RWPE2 (cell line): Measurements from ENCODE around the gene SGMS1.
"Not testable (repeated sequence)": the region's sequence is repeated elsewhere in the genome, so short reads cannot be mapped to it uniquely, and the experiment has no call there.

Source experiments
- ATAC-seq: fragments of 200-7000 bp; cut with Tn5 transposase; 3 replicates; pipeline ENCODE4 v1.9.1; 2021; ENCODE audit warnings: low read depth
- DNase-seq: peaks from one replicate; pipeline ENCODE4 v3.0.0-alpha.2; 2020; ENCODE audit warnings: low spot score
- H3K27ac ChIP-seq: fragments of 450-650 bp; 2 replicates; pipeline ENCODE4 v1.5.1; 2017; ENCODE audit warnings: mild to moderate bottlenecking; ENCODE audit not compliant: poor library complexity, severe bottlenecking
- H3K27me3 ChIP-seq: fragments of 250-450 bp; sonication (Bioruptor Pico); 2 replicates; pipeline ENCODE4 v1.5.1; 2021; ENCODE audit warnings: mild to moderate bottlenecking, moderate library complexity; ENCODE audit not compliant: insufficient read depth, poor library complexity, severe bottlenecking
- H3K36me3 ChIP-seq: fragments of 250-450 bp; sonication (Bioruptor Pico); 2 replicates; pipeline ENCODE4 v1.5.1; 2020; ENCODE audit warnings: low read depth, mild to moderate bottlenecking, moderate library complexity
- H3K4me1 ChIP-seq: fragments of 250-450 bp; sonication (Bioruptor Pico); 2 replicates; pipeline ENCODE4 v1.5.1; 2021; ENCODE audit warnings: mild to moderate bottlenecking, moderate library complexity; ENCODE audit not compliant: insufficient read depth, poor library complexity, severe bottlenecking
- H3K4me3 ChIP-seq: fragments of 250-450 bp; sonication (Bioruptor Pico); 2 replicates; pipeline ENCODE4 v1.5.1; 2021; ENCODE audit warnings: mild to moderate bottlenecking, moderate library complexity; ENCODE audit not compliant: severe bottlenecking
- H3K9me3 ChIP-seq: fragments of 250-450 bp; sonication (Bioruptor Pico); 2 replicates; pipeline ENCODE4 v1.5.1; 2021; ENCODE audit warnings: mild to moderate bottlenecking, moderate library complexity; ENCODE audit not compliant: severe bottlenecking
- TF ChIP-seq, protein P1 (sequence below): fragments of 450-650 bp; IDR thresholded peaks from one replicate; pipeline ENCODE4 v1.5.1; 2017; ENCODE audit warnings: mild to moderate bottlenecking, moderate library complexity; ENCODE audit not compliant: poor library complexity, severe bottlenecking

Gene SGMS1

DNA sequence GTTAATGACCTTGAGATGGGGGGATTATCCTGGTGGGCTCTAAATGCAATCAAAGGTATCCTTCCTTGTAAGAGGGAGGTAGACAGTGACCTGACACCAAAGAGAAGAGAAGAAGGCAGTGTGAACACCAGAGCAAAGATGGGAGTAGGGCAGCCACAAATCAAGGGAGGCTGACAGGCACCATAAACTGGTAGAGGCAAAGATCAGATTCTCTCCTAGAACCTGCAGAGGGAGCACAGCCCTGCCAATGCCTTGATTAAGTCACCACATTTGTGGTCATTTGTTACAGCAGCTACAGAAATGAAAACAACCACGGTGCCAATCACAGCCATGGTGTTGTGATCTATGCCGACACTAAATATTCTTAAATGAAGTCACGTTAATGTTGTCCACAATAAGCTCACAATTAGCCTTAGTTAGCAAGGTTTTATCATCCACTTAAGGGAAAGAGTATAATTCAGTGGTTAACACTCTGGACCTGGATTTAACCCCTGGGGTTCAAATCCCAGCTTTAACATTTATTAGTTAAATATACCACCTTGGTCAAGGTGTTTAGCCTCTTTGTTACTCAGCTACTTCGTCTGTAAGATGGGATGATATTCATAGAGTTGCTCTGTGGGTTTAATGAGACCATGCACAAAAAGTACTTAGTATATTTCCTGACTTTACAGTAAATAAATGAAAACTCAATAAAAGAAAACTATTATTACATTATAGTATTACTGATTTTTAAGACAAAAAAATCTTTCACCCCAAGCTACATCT is 70.8 kb downstream of the SGMS1 start:
- peak; percentile 23; the same call in 1 of the 3 replicates for ATAC-seq
- Histone ChIP-seq H3K27ac (no peak overlapping the region), H3K4me3 (no peak overlapping the region), H3K9me3 (no peaks in the 10 kb centered on the region), H3K36me3 (no peaks in the 10 kb centered on the region), H3K4me1 (no peaks in the 10 kb centered on the region), H3K27me3 (no peaks in the 10 kb centered on the region)
- DNase-seq = no peak
- TF ChIP-seq, protein P1, sequence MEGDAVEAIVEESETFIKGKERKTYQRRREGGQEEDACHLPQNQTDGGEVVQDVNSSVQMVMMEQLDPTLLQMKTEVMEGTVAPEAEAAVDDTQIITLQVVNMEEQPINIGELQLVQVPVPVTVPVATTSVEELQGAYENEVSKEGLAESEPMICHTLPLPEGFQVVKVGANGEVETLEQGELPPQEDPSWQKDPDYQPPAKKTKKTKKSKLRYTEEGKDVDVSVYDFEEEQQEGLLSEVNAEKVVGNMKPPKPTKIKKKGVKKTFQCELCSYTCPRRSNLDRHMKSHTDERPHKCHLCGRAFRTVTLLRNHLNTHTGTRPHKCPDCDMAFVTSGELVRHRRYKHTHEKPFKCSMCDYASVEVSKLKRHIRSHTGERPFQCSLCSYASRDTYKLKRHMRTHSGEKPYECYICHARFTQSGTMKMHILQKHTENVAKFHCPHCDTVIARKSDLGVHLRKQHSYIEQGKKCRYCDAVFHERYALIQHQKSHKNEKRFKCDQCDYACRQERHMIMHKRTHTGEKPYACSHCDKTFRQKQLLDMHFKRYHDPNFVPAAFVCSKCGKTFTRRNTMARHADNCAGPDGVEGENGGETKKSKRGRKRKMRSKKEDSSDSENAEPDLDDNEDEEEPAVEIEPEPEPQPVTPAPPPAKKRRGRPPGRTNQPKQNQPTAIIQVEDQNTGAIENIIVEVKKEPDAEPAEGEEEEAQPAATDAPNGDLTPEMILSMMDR = peak; percentile 13

DNA sequence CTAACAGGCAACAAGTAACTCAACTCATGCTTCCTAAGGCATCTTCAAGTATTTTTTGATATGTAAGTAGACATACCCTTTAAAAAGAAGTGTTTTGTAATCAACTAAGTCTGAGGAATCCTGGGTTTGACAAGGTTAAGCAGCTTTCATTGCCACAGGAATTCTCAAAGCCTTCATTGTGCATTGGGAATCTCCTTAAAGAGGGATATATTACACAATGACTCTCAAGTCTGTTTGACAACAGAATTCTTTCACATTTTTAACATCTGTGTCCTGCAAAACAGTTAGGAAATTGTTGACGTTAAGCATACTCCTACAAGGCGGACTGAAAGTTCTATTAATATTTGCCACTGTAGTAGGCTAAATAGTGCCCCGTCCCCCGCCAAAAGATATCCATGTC is 71.4 kb downstream of the SGMS1 start:
- no peaks in the 10 kb centered on the region for H3K4me1 ChIP-seq
- H3K9me3 ChIP-seq = no peaks in the 10 kb centered on the region
- H3K27ac ChIP-seq = no peak overlapping the region
- no peaks in the 10 kb centered on the region for H3K36me3 ChIP-seq
- DNase-seq (no peak), ATAC-seq (no peak)
- no peaks in the 10 kb centered on the region for H3K27me3 ChIP-seq
- TF ChIP-seq, protein P1 = no peak
- no peak overlapping the region for H3K4me3 ChIP-seq

- no peaks in the 10 kb centered on the region for H3K9me3 ChIP-seq
- H3K27ac ChIP-seq = no peak overlapping the region
- TF ChIP-seq, protein P1 = no peak
- H3K4me1 ChIP-seq = no peaks in the 10 kb centered on the region
- H3K27me3 ChIP-seq = no peaks in the 10 kb centered on the region
- DNase-seq = no peak
- H3K4me3 ChIP-seq = no peak overlapping the region
- no peak for ATAC-seq
- no peaks in the 10 kb centered on the region for H3K36me3 ChIP-seq
These were observed 71.9 kb downstream of the SGMS1 start for GRCh38 chr10:50551894-50552293.

GRCh38 chr10:50550291-50550839 is 73.4 kb downstream of the SGMS1 start:
- Histone ChIP-seq H3K9me3 (no peaks in the 10 kb centered on the region), H3K4me3 (no peak overlapping the region), H3K27me3 (no peaks in the 10 kb centered on the region), H3K4me1 (no peaks in the 10 kb centered on the region), H3K27ac (no peak overlapping the region), H3K36me3 (no peaks in the 10 kb centered on the region)
- no peak for DNase-seq
- TF ChIP-seq, protein P1 = no peak
- no peak for ATAC-seq

DNA sequence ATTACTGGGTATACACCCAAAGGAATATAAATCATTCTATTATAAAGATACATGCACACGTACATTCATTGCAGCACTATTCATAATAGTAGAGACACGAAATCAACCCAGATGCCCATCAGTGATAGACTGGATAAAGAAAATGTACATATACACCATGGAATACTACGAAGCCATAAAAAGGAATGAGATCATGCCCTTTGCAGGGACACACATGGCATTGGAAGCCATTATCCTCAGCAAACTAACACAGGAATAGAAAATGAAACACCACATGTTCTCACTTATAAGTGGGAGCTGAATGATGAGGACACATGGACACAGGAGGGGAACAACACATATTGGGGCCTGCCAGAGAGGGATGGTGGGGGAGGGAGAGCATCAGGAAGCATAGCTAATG is 74.6 kb downstream of the SGMS1 start:
- not testable (repeated sequence) for H3K27ac ChIP-seq, H3K9me3 ChIP-seq, DNase-seq, H3K4me3 ChIP-seq, ATAC-seq, H3K4me1 ChIP-seq, H3K27me3 ChIP-seq, H3K36me3 ChIP-seq

- not testable (repeated sequence) for ATAC-seq, H3K27ac ChIP-seq, H3K9me3 ChIP-seq, H3K36me3 ChIP-seq, H3K4me3 ChIP-seq, H3K4me1 ChIP-seq, DNase-seq, H3K27me3 ChIP-seq
These were observed 75.3 kb downstream of the SGMS1 start for GRCh38 chr10:50548481-50548880.

DNA sequence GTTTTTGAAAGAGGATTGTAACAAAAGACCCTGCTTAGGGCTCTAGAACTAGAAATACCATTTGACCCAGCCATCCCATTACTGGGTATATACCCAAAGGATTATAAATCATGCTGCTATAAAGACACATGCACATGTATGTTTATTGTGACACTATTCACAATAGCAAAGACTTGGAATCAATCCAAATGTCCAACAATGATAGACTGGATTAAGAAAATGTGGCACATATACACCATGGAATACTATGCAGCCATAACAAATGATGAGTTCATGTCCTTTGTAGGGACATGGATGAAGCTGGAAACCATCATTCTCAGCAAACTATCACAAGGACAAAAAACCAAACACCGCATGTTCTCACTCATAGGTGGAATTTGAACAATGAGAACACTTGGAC is 77.5 kb downstream of the SGMS1 start:
- not testable (repeated sequence) for H3K9me3 ChIP-seq, ATAC-seq, H3K4me3 ChIP-seq, H3K27me3 ChIP-seq, H3K27ac ChIP-seq, H3K36me3 ChIP-seq, H3K4me1 ChIP-seq, DNase-seq
